GM19099 (cell line): ENCODE results near the gene CCT4.

Experiments used
- POLR2A ChIP-seq: IDR thresholded peaks from 3 replicates; pipeline ENCODE4 v1.6.1; 2011; ENCODE audit warnings: low read depth; ENCODE audit not compliant: insufficient read length; ENCODE audit errors: extremely low read depth

CCT4 gene

GRCh38 chr2:61888267-61889055, at the start of gene CCT4:
TSS of gene CCT4 (minus strand) at chr2:61888656. CDS start at chr2:61888507, 149 bp downstream.
- peak; percentile 95 for TF ChIP-seq POLR2A

- no peak for TF ChIP-seq POLR2A
These were observed 49.4 kb upstream of the CCT4 start for GRCh38 chr2:61937886-61938285.

- TF ChIP-seq POLR2A = no peak
These were observed 48.6 kb upstream of the CCT4 start for GRCh38 chr2:61937098-61937497.

GRCh38 chr2:61928826-61929461, 40.5 kb upstream of the CCT4 start:
- no peak for TF ChIP-seq POLR2A

GRCh38 chr2:61926531-61927477, 38.3 kb upstream of the CCT4 start:
- TF ChIP-seq POLR2A = no peak

- TF ChIP-seq POLR2A = no peak
These were observed 36.6 kb upstream of the CCT4 start for GRCh38 chr2:61924895-61925663.

- no peak for TF ChIP-seq POLR2A
These were observed 34.3 kb upstream of the CCT4 start for GRCh38 chr2:61922714-61923113.

GRCh38 chr2:61920548-61920947, 32.1 kb upstream of the CCT4 start:
- TF ChIP-seq POLR2A = no peak

GRCh38 chr2:61911510-61911909, 23.1 kb upstream of the CCT4 start:
- TF ChIP-seq POLR2A = no peak

- no peak for TF ChIP-seq POLR2A
These were observed 22.1 kb upstream of the CCT4 start for GRCh38 chr2:61910603-61911002.

GRCh38 chr2:61909116-61909515, 20.7 kb upstream of the CCT4 start:
- TF ChIP-seq POLR2A = no peak

- TF ChIP-seq POLR2A = no peak
These were observed 17.7 kb upstream of the CCT4 start for GRCh38 chr2:61906186-61906470.

GRCh38 chr2:61905372-61906185, 17.1 kb upstream of the CCT4 start, which contains the start of gene COMMD1:
TSS of gene COMMD1 (plus strand) at chr2:61905674. CDS start at chr2:61905679, 5 bp downstream.
- peak; percentile 94 for TF ChIP-seq POLR2A

GRCh38 chr2:61900281-61900680, 11.8 kb upstream of the CCT4 start:
- TF ChIP-seq POLR2A = no peak

GRCh38 chr2:61898810-61899209, 10.4 kb upstream of the CCT4 start:
- TF ChIP-seq POLR2A = no peak
